D341Med (cell line): Measurements from ENCODE around the gene SLC31A2.

Experiments
- DNase-seq: peaks from one replicate; pipeline ENCODE4 v3.0.0; 2012; ENCODE audit warnings: low spot score

Gene SLC31A2

GRCh38 chr9:113186137-113186755 is 35.4 kb downstream of the SLC31A2 start:
- DNase-seq: no peak

GRCh38 chr9:113187929-113188595 is 37.3 kb downstream of the SLC31A2 start:
- DNase-seq: no peak

- no peak for DNase-seq
Measured at GRCh38 chr9:113192455-113192854, 41.6 kb downstream of the SLC31A2 start.

GRCh38 chr9:113199683-113200329 is 49.0 kb downstream of the SLC31A2 start:
- no peak for DNase-seq

- DNase-seq: no peak
Measured at GRCh38 chr9:113205432-113205831, 54.6 kb downstream of the SLC31A2 start.

DNA sequence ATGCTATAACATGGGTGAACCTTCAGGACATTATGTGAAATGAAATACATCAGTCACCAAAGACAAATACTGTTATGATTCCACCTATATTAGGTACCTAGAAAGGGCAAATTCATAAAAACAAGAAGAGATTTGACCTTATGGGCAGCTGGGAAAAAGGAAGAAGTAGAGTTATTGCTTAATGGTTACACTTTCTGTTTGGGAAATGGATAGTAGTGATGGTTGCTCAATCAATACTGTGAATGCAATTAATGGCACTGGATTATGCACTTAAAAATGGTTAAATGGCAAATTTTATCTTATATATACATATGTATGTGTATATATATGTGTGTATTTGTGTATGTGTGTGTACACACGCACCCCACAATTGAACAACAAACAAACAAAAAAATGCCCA is 55.1 kb downstream of the SLC31A2 start:
- no peak for DNase-seq

DNA sequence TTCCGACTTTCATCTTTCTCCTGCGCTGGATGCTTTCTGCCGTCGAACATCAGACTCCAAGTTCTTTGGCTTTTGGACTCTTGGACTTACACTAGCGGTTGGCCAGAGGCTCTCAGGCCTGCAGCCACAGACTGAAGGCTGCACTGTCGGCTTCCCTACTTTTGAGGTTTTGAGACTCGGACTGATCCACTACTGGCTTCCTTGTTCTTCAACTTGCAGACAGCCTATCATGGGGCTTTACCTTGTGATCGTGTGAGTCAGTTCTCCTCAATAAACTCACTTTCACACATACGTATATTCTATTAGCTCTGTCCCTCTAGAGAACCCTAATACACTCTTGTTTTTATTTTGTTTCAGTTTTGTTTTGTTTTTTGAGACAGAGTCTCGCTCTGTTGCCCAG is 60.0 kb downstream of the SLC31A2 start:
- no peak for DNase-seq
